BLaER1 (cell line): ENCODE data around the gene FSIP1.

ENCODE experiments used
- H3K27ac ChIP-seq: shearing (Covaris generic); formaldehyde crosslinking; 2 replicates; pipeline ENCODE4 v1.8.1; 2022
- H3K27me3 ChIP-seq: shearing (Covaris generic); formaldehyde crosslinking; 2 replicates; pipeline ENCODE4 v1.8.1; 2022
- H3K36me3 ChIP-seq: shearing (Covaris generic); formaldehyde crosslinking; 2 replicates; pipeline ENCODE4 v1.8.1; 2022
- H3K4me1 ChIP-seq: shearing (Covaris generic); formaldehyde crosslinking; 2 replicates; pipeline ENCODE4 v1.8.1; 2022
- H3K4me2 ChIP-seq: shearing (Covaris generic); formaldehyde crosslinking; 2 replicates; pipeline ENCODE4 v1.8.1; 2022
- H3K4me3 ChIP-seq: shearing (Covaris generic); formaldehyde crosslinking; 2 replicates; pipeline ENCODE4 v1.8.1; 2022
- H3K9ac ChIP-seq: shearing (Covaris generic); formaldehyde crosslinking; 2 replicates; pipeline ENCODE4 v1.8.1; 2022
- H3K9me3 ChIP-seq: shearing (Covaris generic); formaldehyde crosslinking; 2 replicates; pipeline ENCODE4 v1.8.1; 2022
- H4K20me1 ChIP-seq: shearing (Covaris generic); formaldehyde crosslinking; 2 replicates; pipeline ENCODE4 v1.8.1; 2022
- Cebpa-rat ChIP-seq: shearing (Covaris generic); IDR thresholded peaks from 2 replicates; pipeline ENCODE4 v1.8.1; 2022

The FSIP1 gene

DNA sequence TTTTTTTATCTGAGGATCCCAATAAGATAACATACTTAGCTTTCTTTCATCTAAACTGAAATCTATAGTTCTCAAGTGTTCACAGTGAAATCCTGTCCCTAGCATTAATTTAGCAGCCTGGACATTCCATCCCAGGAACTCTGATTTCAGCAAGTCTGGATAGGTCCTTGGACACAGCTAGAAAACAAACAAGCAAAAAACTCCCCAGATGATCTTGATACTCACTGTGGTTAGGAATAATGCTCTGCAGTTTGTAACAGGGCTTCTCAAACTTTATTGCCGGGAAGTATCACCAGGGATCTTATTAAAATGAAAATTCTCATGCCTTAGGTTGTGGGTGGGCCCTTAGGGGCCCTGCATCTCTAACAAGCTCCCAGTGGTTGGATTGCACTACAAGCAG, 177.5 kb downstream of the FSIP1 start:
- TF ChIP-seq Cebpa-rat = no peak
- no peak overlapping the region for H3K4me3 ChIP-seq
- no peaks in the 10 kb centered on the region for H4K20me1 ChIP-seq
- H3K36me3 ChIP-seq = no peaks in the 10 kb centered on the region
- H3K4me1 ChIP-seq = no peaks in the 10 kb centered on the region
- peaks cover 8% of the 10 kb centered on the region for H3K9me3 ChIP-seq
- no peak overlapping the region for H3K9ac ChIP-seq
- H3K27me3 ChIP-seq = no peaks in the 10 kb centered on the region
- H3K27ac ChIP-seq = no peak overlapping the region
- H3K4me2 ChIP-seq = no peak overlapping the region

DNA sequence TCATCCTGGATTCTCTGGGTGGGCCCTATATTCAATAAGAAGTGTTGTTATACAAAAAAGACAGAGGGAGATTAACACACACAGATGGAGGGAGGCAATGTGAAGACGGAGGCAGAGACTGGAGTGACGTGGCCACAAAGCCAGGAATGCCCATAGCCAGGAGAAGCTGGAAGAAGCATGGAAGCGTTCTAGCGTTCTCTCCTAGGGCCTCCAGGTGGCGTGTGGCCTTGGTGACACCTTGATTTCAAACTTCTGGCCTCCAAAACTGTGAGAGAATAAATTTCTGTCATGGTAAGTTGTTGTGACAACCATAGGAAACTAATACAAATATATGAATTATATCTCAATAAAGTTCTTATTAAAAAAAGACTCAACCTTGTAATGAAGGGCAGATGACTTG, 180.5 kb downstream of the FSIP1 start:
- no peak overlapping the region for H3K9ac ChIP-seq
- no peak overlapping the region for H3K27ac ChIP-seq
- H3K4me2 ChIP-seq = no peak overlapping the region
- no peaks in the 10 kb centered on the region for H3K27me3 ChIP-seq
- no peak for TF ChIP-seq Cebpa-rat
- no peaks in the 10 kb centered on the region for H4K20me1 ChIP-seq
- no peaks in the 10 kb centered on the region for H3K36me3 ChIP-seq
- no peak overlapping the region for H3K4me3 ChIP-seq
- no peaks in the 10 kb centered on the region for H3K9me3 ChIP-seq
- H3K4me1 ChIP-seq = no peaks in the 10 kb centered on the region

DNA sequence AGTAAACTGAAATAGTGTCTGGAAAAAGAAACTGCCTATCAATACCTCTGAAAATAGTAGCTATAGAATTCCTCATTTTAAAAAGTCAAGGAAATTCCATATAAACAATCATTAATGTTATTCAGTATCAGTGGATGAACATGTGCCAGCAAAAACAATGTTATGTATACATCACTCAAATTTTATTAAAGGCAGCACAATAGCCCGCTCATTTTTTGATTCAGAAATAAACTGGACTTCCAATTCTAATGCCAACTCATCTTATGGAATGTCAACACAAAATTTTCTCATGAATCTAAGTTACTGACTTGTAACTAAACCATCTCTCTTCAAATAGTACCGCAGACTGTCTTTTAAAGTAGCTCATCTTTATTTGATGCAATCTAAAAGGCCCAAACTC, 182.8 kb downstream of the FSIP1 start:
- no peak for TF ChIP-seq Cebpa-rat
- Histone ChIP-seq H3K27me3 (no peaks in the 10 kb centered on the region), H3K4me3 (no peak overlapping the region), H4K20me1 (no peaks in the 10 kb centered on the region), H3K9me3 (no peaks in the 10 kb centered on the region), H3K9ac (no peak overlapping the region), H3K4me2 (no peak overlapping the region), H3K4me1 (no peaks in the 10 kb centered on the region), H3K27ac (no peak overlapping the region), H3K36me3 (no peaks in the 10 kb centered on the region)

GRCh38 chr15:39598958-39599845, 183.4 kb downstream of the FSIP1 start:
- Histone ChIP-seq H3K9me3 (no peaks in the 10 kb centered on the region), H3K27ac (no peak overlapping the region), H3K9ac (no peak overlapping the region), H3K27me3 (no peaks in the 10 kb centered on the region), H3K4me1 (no peaks in the 10 kb centered on the region), H3K4me2 (no peak overlapping the region), H3K36me3 (no peaks in the 10 kb centered on the region), H4K20me1 (no peaks in the 10 kb centered on the region), H3K4me3 (no peak overlapping the region)
- TF ChIP-seq Cebpa-rat = no peak

GRCh38 chr15:39598186-39598850, 184.3 kb downstream of the FSIP1 start:
- Histone ChIP-seq H3K4me2 (no peak overlapping the region), H3K27me3 (no peaks in the 10 kb centered on the region), H3K9me3 (no peaks in the 10 kb centered on the region), H3K4me3 (no peak overlapping the region), H3K36me3 (no peaks in the 10 kb centered on the region), H4K20me1 (no peaks in the 10 kb centered on the region), H3K9ac (no peak overlapping the region), H3K4me1 (no peaks in the 10 kb centered on the region), H3K27ac (no peak overlapping the region)
- TF ChIP-seq Cebpa-rat = no peak

DNA sequence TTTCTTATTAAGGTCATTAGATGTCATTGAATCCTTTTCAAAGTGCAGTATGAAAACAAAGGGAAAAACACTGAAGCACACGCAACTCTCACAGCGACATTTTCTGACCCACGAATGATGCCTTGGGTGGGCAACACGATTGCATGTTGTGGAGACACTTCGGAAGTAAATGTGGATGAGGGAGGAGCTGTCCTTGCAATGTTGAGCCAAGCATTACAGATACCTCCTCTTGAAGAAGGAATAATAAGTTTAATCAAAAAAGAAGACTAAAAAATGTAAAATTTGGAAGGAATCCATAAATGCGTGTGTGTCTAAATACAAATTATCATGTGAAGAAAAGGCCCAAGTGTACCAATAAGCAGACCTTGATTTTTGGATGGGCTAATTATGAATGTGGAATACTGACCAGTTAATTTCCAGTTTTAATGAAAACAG, 184.9 kb downstream of the FSIP1 start:
- no peaks in the 10 kb centered on the region for H3K9me3 ChIP-seq
- H3K27ac ChIP-seq = no peak overlapping the region
- no peak overlapping the region for H3K4me3 ChIP-seq
- H3K4me2 ChIP-seq = no peak overlapping the region
- no peaks in the 10 kb centered on the region for H3K27me3 ChIP-seq
- no peaks in the 10 kb centered on the region for H3K36me3 ChIP-seq
- no peak overlapping the region for H3K9ac ChIP-seq
- no peaks in the 10 kb centered on the region for H4K20me1 ChIP-seq
- TF ChIP-seq Cebpa-rat = no peak
- no peaks in the 10 kb centered on the region for H3K4me1 ChIP-seq

- H3K4me2 ChIP-seq = no peak overlapping the region
- H3K27me3 ChIP-seq = no peaks in the 10 kb centered on the region
- no peak overlapping the region for H3K4me3 ChIP-seq
- no peak overlapping the region for H3K9ac ChIP-seq
- no peak overlapping the region for H3K27ac ChIP-seq
- no peaks in the 10 kb centered on the region for H3K36me3 ChIP-seq
- no peaks in the 10 kb centered on the region for H3K4me1 ChIP-seq
- H4K20me1 ChIP-seq = no peaks in the 10 kb centered on the region
- no peak for TF ChIP-seq Cebpa-rat
- H3K9me3 ChIP-seq = no peaks in the 10 kb centered on the region
Observed at GRCh38 chr15:39597336-39597735, 185.3 kb downstream of the FSIP1 start.

DNA sequence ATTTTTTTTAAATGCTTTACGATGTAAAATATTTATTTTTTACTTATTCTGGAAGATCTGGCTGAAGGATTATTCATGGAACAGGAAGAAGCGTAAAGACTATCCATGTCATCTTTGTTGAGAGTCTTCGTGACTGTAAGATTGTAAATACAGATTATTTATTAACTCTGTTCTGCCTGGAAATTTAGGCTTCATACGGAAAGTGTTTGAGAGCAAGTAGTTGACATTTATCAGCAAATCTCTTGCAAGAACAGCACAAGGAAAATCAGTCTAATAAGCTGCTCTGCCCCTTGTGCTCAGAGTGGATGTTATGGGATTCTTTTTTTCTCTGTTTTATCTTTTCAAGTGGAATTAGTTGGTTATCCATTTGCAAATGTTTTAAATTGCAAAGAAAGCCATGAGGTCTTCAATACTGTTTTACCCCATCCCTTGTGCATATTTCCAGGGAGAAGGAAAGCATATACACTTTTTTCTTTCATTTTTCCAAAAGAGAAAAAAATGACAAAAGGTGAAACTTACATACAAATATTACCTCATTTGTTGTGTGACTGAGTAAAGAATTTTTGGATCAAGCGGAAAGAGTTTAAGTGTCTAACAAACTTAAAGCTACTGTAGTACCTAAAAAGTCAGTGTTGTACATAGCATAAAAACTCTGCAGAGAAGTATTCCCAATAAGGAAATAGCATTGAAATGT, 186.1 kb downstream of the FSIP1 start:
- H3K4me2 ChIP-seq = no peak overlapping the region
- no peaks in the 10 kb centered on the region for H4K20me1 ChIP-seq
- H3K27me3 ChIP-seq = no peaks in the 10 kb centered on the region
- H3K9me3 ChIP-seq = no peaks in the 10 kb centered on the region
- no peak overlapping the region for H3K27ac ChIP-seq
- no peaks in the 10 kb centered on the region for H3K4me1 ChIP-seq
- H3K36me3 ChIP-seq = no peaks in the 10 kb centered on the region
- TF ChIP-seq Cebpa-rat = no peak
- H3K4me3 ChIP-seq = no peak overlapping the region
- H3K9ac ChIP-seq = no peak overlapping the region

DNA sequence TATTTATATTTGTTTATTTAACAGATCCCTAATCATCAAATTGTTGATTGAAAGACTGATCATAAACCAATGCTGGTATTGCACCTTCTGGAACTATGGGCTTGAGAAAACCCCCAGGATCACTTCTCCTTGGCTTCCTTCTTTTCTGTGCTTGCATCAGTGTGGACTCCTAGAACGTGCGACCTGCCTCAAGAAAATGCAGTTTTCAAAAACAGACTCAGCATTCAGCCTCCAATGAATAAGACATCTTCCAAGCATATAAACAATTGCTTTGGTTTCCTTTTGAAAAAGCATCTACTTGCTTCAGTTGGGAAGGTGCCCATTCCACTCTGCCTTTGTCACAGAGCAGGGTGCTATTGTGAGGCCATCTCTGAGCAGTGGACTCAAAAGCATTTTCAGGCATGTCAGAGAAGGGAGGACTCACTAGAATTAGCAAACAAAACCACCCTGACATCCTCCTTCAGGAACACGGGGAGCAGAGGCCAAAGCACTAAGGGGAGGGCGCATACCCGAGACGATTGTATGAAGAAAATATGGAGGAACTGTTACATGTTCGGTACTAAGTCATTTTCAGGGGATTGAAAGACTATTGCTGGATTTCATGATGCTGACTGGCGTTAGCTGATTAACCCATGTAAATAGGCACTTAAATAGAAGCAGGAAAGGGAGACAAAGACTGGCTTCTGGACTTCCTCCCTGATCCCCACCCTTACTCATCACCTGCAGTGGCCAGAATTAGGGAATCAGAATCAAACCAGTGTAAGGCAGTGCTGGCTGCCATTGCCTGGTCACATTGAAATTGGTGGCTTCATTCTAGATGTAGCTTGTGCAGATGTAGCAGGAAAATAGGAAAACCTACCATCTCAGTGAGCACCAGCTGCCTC, 187.1 kb downstream of the FSIP1 start:
- Histone ChIP-seq H3K9ac (no peak overlapping the region), H3K9me3 (no peaks in the 10 kb centered on the region), H4K20me1 (no peaks in the 10 kb centered on the region), H3K27ac (no peak overlapping the region), H3K4me2 (no peak overlapping the region), H3K4me1 (no peaks in the 10 kb centered on the region), H3K27me3 (no peaks in the 10 kb centered on the region), H3K4me3 (no peak overlapping the region), H3K36me3 (no peaks in the 10 kb centered on the region)
- TF ChIP-seq Cebpa-rat = no peak
